IMR-90 (cell line): Measurements from ENCODE around the gene CELSR2. TPM values are rescaled to one million over a fixed set of nuclear protein-coding genes. Genes with fewer than 3 reads are reported as not detected.
A peak's percentile ranks its signal among the peaks of the same experiment; 100 is the strongest.

Experiments used
- ATAC-seq: fragments of 200-7000 bp; cut with Tn5 transposase; 2 replicates; pipeline ENCODE4 v1.9.1; 2020; ENCODE audit warnings: low read depth, mild to moderate bottlenecking, moderate library complexity
- BruUV-seq: library from RNA; stranded (reverse); fragments of 400-500 nt; replicated peaks from 2 replicates; lab custom pipeline; 2021; lab: Mats Ljungman, UMichigan
- CTCF ChIA-PET: fragments of 300-600 bp; formaldehyde crosslinking; extraction: SDS; loops from one replicate; lab custom pipeline; 2021; ENCODE audit warnings: antibody characterized with exemption; lab: Yijun Ruan, JAX
- POLR2A ChIA-PET: fragments of 300-600 bp; sonication (Branson Sonifier 250); formaldehyde crosslinking; loops from one replicate; lab custom pipeline; 2022; ENCODE audit warnings: antibody characterized with exemption; ENCODE audit not compliant: unreplicated experiment; lab: Charles Lee
- DNase-seq: peaks from one replicate; pipeline ENCODE4 v3.0.0; 2013
- H2AFZ ChIP-seq: replicated peaks from 2 replicates; pipeline ENCODE3; 2013; ENCODE audit warnings: low read length, mild to moderate bottlenecking; ENCODE audit not compliant: poor library complexity
- H2AK5ac ChIP-seq: 2 replicates; pipeline ENCODE4 v1.6.1; 2013; ENCODE audit warnings: low read depth, low read length, inconsistent platforms
- H2AK9ac ChIP-seq: replicated peaks from 2 replicates; pipeline ENCODE3; 2013; ENCODE audit warnings: mild to moderate bottlenecking, low read depth, low read length, moderate library complexity; ENCODE audit not compliant: poor library complexity
- H2BK120ac ChIP-seq: 2 replicates; pipeline ENCODE4 v1.6.1; 2013; ENCODE audit warnings: low read depth, low read length, inconsistent platforms
- H2BK15ac ChIP-seq: 3 replicates; pipeline ENCODE4 v1.6.1; 2013; ENCODE audit warnings: low read depth, low read length, inconsistent platforms
- H2BK20ac ChIP-seq: 2 replicates; pipeline ENCODE4 v1.6.1; 2013; ENCODE audit warnings: low read depth, mild to moderate bottlenecking, inconsistent platforms, low read length, moderate library complexity
- H2BK5ac ChIP-seq: 2 replicates; pipeline ENCODE4 v1.6.1; 2013; ENCODE audit warnings: mild to moderate bottlenecking, low read depth, low read length, inconsistent platforms; ENCODE audit not compliant: poor library complexity, severe bottlenecking
- H3K14ac ChIP-seq: replicated peaks from 2 replicates; pipeline ENCODE4 v1.6.1; 2013; ENCODE audit warnings: low read depth, low read length, inconsistent platforms
- H3K18ac ChIP-seq: 2 replicates; pipeline ENCODE4 v1.6.1; 2013; ENCODE audit warnings: low read depth, low read length, control low read depth
- H3K23ac ChIP-seq: 2 replicates; pipeline ENCODE4 v1.6.1; 2013; ENCODE audit warnings: low read depth, low read length, inconsistent platforms
- H3K27ac ChIP-seq: 2 replicates; pipeline ENCODE4 v1.5.1; 2013; ENCODE audit warnings: mild to moderate bottlenecking, control low read depth, low read length; ENCODE audit not compliant: insufficient read depth
- H3K27me3 ChIP-seq: 2 replicates; pipeline ENCODE4 v1.6.1; 2013; ENCODE audit warnings: low read length; ENCODE audit not compliant: control insufficient read depth, insufficient read depth
- H3K36me3 ChIP-seq: 2 replicates; pipeline ENCODE4 v1.6.1; 2013; ENCODE audit warnings: low read length, mixed read lengths; ENCODE audit not compliant: control insufficient read depth, insufficient read depth
- H3K4ac ChIP-seq: 2 replicates; pipeline ENCODE4 v1.6.1; 2013; ENCODE audit warnings: low read depth, low read length, inconsistent platforms
- H3K4me1 ChIP-seq: 2 replicates; pipeline ENCODE4 v1.6.1; 2013; ENCODE audit warnings: low read length, mixed read lengths; ENCODE audit not compliant: control insufficient read depth, insufficient read depth
- H3K4me2 ChIP-seq: 2 replicates; pipeline ENCODE4 v1.6.1; 2013; ENCODE audit warnings: low read depth, mild to moderate bottlenecking, control low read depth, low read length, moderate library complexity
- H3K4me3 ChIP-seq: 2 replicates; pipeline ENCODE4 v1.5.1; 2013; ENCODE audit warnings: low read depth, mild to moderate bottlenecking, control low read depth, low read length, moderate library complexity; ENCODE audit not compliant: insufficient read depth
- H3K56ac ChIP-seq: 2 replicates; pipeline ENCODE4 v1.6.1; 2013; ENCODE audit warnings: low read length, inconsistent platforms; ENCODE audit not compliant: insufficient read depth; ENCODE audit errors: extremely low read depth
- H3K79me1 ChIP-seq, 2 experiments: 2 replicates each; pipeline ENCODE4 v1.6.1; 2013; ENCODE audit warnings: low read length in 2 of 2, inconsistent platforms in 1 of 2, low read depth in 1 of 2
- H3K9ac ChIP-seq: 2 replicates; pipeline ENCODE4 v1.6.1; 2013; ENCODE audit warnings: low read depth, low read length, control low read depth
- H3K9me1 ChIP-seq: 2 replicates; pipeline ENCODE4 v1.6.1; 2013; ENCODE audit warnings: low read length, inconsistent platforms; ENCODE audit not compliant: insufficient read depth
- H3K9me3 ChIP-seq: 2 replicates; pipeline ENCODE4 v1.6.1; 2013; ENCODE audit warnings: low read length; ENCODE audit not compliant: control insufficient read depth, insufficient read depth
- H4K20me1 ChIP-seq: 2 replicates; pipeline ENCODE4 v1.6.1; 2013; ENCODE audit warnings: low read length, inconsistent platforms; ENCODE audit not compliant: insufficient read depth
- H4K5ac ChIP-seq: 2 replicates; pipeline ENCODE4 v1.6.1; 2013; ENCODE audit warnings: mild to moderate bottlenecking, low read depth, low read length, control low read depth
- H4K8ac ChIP-seq, 2 experiments: 2 replicates each; pipeline ENCODE4 v1.6.1; 2013; ENCODE audit warnings: low read depth in 2 of 2, low read length in 2 of 2, control low read depth in 1 of 2, inconsistent platforms in 1 of 2
- H4K91ac ChIP-seq: 2 replicates; pipeline ENCODE4 v1.6.1; 2013; ENCODE audit warnings: low read depth, low read length, inconsistent platforms; ENCODE audit not compliant: insufficient read depth
- CEBPB ChIP-seq: IDR thresholded peaks from 2 replicates; pipeline ENCODE4 v1.6.1; 2012; ENCODE audit warnings: low read depth, low read length, improper control_type of control experiment
- CHD1 ChIP-seq: IDR thresholded peaks from 2 replicates; pipeline ENCODE4 v1.6.1; 2012; ENCODE audit warnings: low read depth, low read length, improper control_type of control experiment
- ELK1 ChIP-seq: fragments of 150-350 bp; IDR thresholded peaks from 2 replicates; pipeline ENCODE4 v1.6.1; 2016; ENCODE audit warnings: low read depth, mild to moderate bottlenecking, low read length, moderate library complexity, borderline replicate concordance
- FOS ChIP-seq: fragments of 150-350 bp; IDR thresholded peaks from 2 replicates; pipeline ENCODE4 v1.6.1; 2016; ENCODE audit warnings: low read depth, low read length
- MAFK ChIP-seq: IDR thresholded peaks from 2 replicates; pipeline ENCODE4 v1.6.1; 2012; ENCODE audit warnings: low read depth, low read length, improper control_type of control experiment
- MXI1 ChIP-seq: IDR thresholded peaks from 2 replicates; pipeline ENCODE4 v1.6.1; 2012; ENCODE audit warnings: low read depth, mild to moderate bottlenecking, low read length, moderate library complexity, borderline replicate concordance
- NFE2L2 ChIP-seq: fragments of 150-350 bp; IDR thresholded peaks from 2 replicates; pipeline ENCODE4 v1.6.1; 2016; ENCODE audit warnings: low read depth, mild to moderate bottlenecking, low read length
- RAD21 ChIP-seq: IDR thresholded peaks from 2 replicates; pipeline ENCODE4 v1.6.1; 2012; ENCODE audit warnings: low read length, improper control_type of control experiment
- RCOR1 ChIP-seq: IDR thresholded peaks from 2 replicates; pipeline ENCODE4 v1.6.1; 2012; ENCODE audit warnings: mild to moderate bottlenecking, low read length, improper control_type of control experiment; ENCODE audit not compliant: insufficient replicate concordance
- RFX5 ChIP-seq: IDR thresholded peaks from 2 replicates; pipeline ENCODE4 v1.8.0; 2012; ENCODE audit warnings: low read depth, mild to moderate bottlenecking, low read length, moderate library complexity
- SMC3 ChIP-seq: fragments of 150-350 bp; IDR thresholded peaks from 2 replicates; pipeline ENCODE4 v1.6.1; 2016; ENCODE audit warnings: low read depth, mild to moderate bottlenecking, antibody characterized with exemption, low read length, moderate library complexity
- WGBS, 2 experiments: methylation state at CpG; one replicate each; pipeline versions ENCODE4 v1.1.5 to v1.1.7; 2013; ENCODE audit warnings: missing lambda C conversion rate in 2 of 2; ENCODE audit not compliant: insufficient read length in 1 of 2; ENCODE audit errors: extremely low coverage in 2 of 2; 5-methylcytosine and 5-hydroxymethylcytosine counted together
- dilution Hi-C: fragments of 300-500 bp; cut with HindIII; formaldehyde crosslinking; loops from one replicate; pipeline ENCODE4 v1.14.3; 2018; ENCODE audit warnings: low sequenced_read_pairs; ENCODE audit not compliant: unreplicated experiment
- in situ Hi-C: fragments of 300-500 bp; cut with MboI; formaldehyde crosslinking; loops from 3 replicates; pipeline ENCODE4 v1.14.3; 2019; ENCODE audit warnings: low sequenced_read_pairs, inconsistent platforms, mixed read lengths
- intact Hi-C: fragments of 100-400 bp; cut with micrococcal nuclease; formaldehyde crosslinking; loops from 2 replicates; pipeline ENCODE4 v1.10.0; 2022
- polyA plus RNA-seq, 3 experiments: library from polyadenylated mRNA; depleted of rRNA; stranded (reverse); fragments of >200 nt; gene quantifications; 2 replicates each; pipeline ENCODE4 v1.2.3, GENCODE V29; 2012; ENCODE audit warnings: low replicate concordance in 1 of 3
- total RNA-seq: library from RNA; depleted of rRNA; stranded (reverse); fragments of >200 nt; gene quantifications from 2 replicates; pipeline ENCODE4 v1.2.3, GENCODE V29; 2012
- TF ChIP-seq, protein P1 (sequence below): fragments of 150-350 bp; IDR thresholded peaks from 2 replicates; pipeline ENCODE4 v1.6.1; 2017; ENCODE audit warnings: mild to moderate bottlenecking, antibody characterized with exemption, low read length, low read depth
- TF ChIP-seq, protein P2 (sequence below): conservative IDR thresholded peaks from 2 replicates; pipeline ENCODE4 v1.5.1; 2012; ENCODE audit warnings: mild to moderate bottlenecking, low read depth, low read length, improper control_type of control experiment

The CELSR2 gene
- total and polyA plus RNA-seq, 2 of the 4 experiments (the other 2 are of a cell fraction) = 1.3 to 5.3 TPM

- H3K9me3 ChIP-seq = peaks cover 2% of the 10 kb centered on the region; the same call in 1 of the 2 replicates
- H3K56ac ChIP-seq = no peak overlapping the region
- H2AK5ac ChIP-seq = no peak overlapping the region
- no peak overlapping the region for H2BK120ac ChIP-seq
- peaks cover 5% of the 10 kb centered on the region; the same call in 1 of the 2 replicates for H3K9me1 ChIP-seq
- H4K5ac ChIP-seq = no peak overlapping the region
- no peak overlapping the region for H3K18ac ChIP-seq
- no peak for ATAC-seq
- H3K9ac ChIP-seq = no peak overlapping the region
- H2BK20ac ChIP-seq = no peak overlapping the region
- CTCF ChIA-PET = no interaction called here
- no TSS peak for BruUV-seq
- no peak overlapping the region for H4K91ac ChIP-seq
- H3K14ac ChIP-seq = no peak overlapping the region
- intact Hi-C loops = no loop called here
- H2AK9ac ChIP-seq = peak overlapping the region; percentile 23
- dilution Hi-C loops = no loop called here
- no peak overlapping the region for H3K27ac ChIP-seq
- in situ Hi-C loops = no loop called here
- no peak overlapping the region for H3K4me3 ChIP-seq
- no peak for TF ChIP-seq CEBPB
- TF ChIP-seq CHD1 = no peak
- TF ChIP-seq, protein P1, sequence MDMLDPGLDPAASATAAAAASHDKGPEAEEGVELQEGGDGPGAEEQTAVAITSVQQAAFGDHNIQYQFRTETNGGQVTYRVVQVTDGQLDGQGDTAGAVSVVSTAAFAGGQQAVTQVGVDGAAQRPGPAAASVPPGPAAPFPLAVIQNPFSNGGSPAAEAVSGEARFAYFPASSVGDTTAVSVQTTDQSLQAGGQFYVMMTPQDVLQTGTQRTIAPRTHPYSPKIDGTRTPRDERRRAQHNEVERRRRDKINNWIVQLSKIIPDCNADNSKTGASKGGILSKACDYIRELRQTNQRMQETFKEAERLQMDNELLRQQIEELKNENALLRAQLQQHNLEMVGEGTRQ = no peak
- TF ChIP-seq RCOR1 = no peak
- no peak for TF ChIP-seq ELK1
- TF ChIP-seq FOS = no peak
- TF ChIP-seq, protein P2, sequence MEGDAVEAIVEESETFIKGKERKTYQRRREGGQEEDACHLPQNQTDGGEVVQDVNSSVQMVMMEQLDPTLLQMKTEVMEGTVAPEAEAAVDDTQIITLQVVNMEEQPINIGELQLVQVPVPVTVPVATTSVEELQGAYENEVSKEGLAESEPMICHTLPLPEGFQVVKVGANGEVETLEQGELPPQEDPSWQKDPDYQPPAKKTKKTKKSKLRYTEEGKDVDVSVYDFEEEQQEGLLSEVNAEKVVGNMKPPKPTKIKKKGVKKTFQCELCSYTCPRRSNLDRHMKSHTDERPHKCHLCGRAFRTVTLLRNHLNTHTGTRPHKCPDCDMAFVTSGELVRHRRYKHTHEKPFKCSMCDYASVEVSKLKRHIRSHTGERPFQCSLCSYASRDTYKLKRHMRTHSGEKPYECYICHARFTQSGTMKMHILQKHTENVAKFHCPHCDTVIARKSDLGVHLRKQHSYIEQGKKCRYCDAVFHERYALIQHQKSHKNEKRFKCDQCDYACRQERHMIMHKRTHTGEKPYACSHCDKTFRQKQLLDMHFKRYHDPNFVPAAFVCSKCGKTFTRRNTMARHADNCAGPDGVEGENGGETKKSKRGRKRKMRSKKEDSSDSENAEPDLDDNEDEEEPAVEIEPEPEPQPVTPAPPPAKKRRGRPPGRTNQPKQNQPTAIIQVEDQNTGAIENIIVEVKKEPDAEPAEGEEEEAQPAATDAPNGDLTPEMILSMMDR = no peak
- no peak for TF ChIP-seq SMC3
- no peak for TF ChIP-seq NFE2L2
- TF ChIP-seq MXI1 = no peak
- TF ChIP-seq RAD21 = no peak
- no peak for TF ChIP-seq RFX5
- TF ChIP-seq MAFK = no peak
- H4K20me1 ChIP-seq = no peaks in the 10 kb centered on the region
- no peak overlapping the region for H3K23ac ChIP-seq
- H3K4me1 ChIP-seq = peaks cover 14% of the 10 kb centered on the region
- WGBS, 2 experiments = 90% methylated on average over 8 of the region's 16 CpGs; no CpG with 5 or more reads in 1 of the 2 experiments
- no peak overlapping the region for H2BK15ac ChIP-seq
- H3K79me1 ChIP-seq = peaks cover 0 to 10% of the 10 kb centered on the region in 2 experiments; a peak in 3 of 4 replicates
- no peak overlapping the region for H2BK5ac ChIP-seq
- peaks cover 2% of the 10 kb centered on the region; the same call in 1 of the 2 replicates for H3K36me3 ChIP-seq
- H3K27me3 ChIP-seq = no peaks in the 10 kb centered on the region
- H4K8ac ChIP-seq = no peak overlapping the region
- H2AFZ ChIP-seq = peak overlapping the region; percentile 61
- POLR2A ChIA-PET = no interaction called here
- DNase-seq = no peak
- H3K4me2 ChIP-seq = no peak overlapping the region
- H3K4ac ChIP-seq = peak overlapping the region; percentile 6; the same call in 1 of the 2 replicates
These were observed 23.6 kb downstream of the CELSR2 start for GRCh38 chr1:109272831-109273547.
